GM18868 (cell line): ENCODE measurements around the gene COL16A1.

Experiments used
- ATAC-seq: cut with Tn5 transposase; IDR thresholded peaks from one replicate; pipeline ENCODE4 v1.9.1; 2021; ENCODE audit warnings: mild to moderate bottlenecking, moderate library complexity; ENCODE audit not compliant: unreplicated experiment

COL16A1 gene

GRCh38 chr1:31614414-31615005, 89.3 kb downstream of the COL16A1 start:
- ATAC-seq, result no peak

GRCh38 chr1:31609514-31610118, 94.2 kb downstream of the COL16A1 start:
- no peak for ATAC-seq

- ATAC-seq, result no peak
These were observed 96.5 kb downstream of the COL16A1 start for GRCh38 chr1:31607360-31607759.

GRCh38 chr1:31605908-31606427, 97.8 kb downstream of the COL16A1 start:
- ATAC-seq, result peak; percentile 96
